ENCODE measurements around the gene FBLN7. TPM values are rescaled to one million over a fixed set of nuclear protein-coding genes. Genes with fewer than 3 reads are reported as not detected.
"Not testable (repeated sequence)": the region's sequence is repeated elsewhere in the genome, so short reads cannot be mapped to it uniquely, and the experiment has no call there.

Gene FBLN7, protein sequence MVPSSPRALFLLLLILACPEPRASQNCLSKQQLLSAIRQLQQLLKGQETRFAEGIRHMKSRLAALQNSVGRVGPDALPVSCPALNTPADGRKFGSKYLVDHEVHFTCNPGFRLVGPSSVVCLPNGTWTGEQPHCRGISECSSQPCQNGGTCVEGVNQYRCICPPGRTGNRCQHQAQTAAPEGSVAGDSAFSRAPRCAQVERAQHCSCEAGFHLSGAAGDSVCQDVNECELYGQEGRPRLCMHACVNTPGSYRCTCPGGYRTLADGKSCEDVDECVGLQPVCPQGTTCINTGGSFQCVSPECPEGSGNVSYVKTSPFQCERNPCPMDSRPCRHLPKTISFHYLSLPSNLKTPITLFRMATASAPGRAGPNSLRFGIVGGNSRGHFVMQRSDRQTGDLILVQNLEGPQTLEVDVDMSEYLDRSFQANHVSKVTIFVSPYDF
- polyA plus RNA-seq (ENCODE audit: insufficient read length in 3 of 3), result 10 to 100 TPM in 2 of 3 donors, 1 to 10 TPM in 1; 9.8 to 13.2 (median 12.5) TPM

DNA sequence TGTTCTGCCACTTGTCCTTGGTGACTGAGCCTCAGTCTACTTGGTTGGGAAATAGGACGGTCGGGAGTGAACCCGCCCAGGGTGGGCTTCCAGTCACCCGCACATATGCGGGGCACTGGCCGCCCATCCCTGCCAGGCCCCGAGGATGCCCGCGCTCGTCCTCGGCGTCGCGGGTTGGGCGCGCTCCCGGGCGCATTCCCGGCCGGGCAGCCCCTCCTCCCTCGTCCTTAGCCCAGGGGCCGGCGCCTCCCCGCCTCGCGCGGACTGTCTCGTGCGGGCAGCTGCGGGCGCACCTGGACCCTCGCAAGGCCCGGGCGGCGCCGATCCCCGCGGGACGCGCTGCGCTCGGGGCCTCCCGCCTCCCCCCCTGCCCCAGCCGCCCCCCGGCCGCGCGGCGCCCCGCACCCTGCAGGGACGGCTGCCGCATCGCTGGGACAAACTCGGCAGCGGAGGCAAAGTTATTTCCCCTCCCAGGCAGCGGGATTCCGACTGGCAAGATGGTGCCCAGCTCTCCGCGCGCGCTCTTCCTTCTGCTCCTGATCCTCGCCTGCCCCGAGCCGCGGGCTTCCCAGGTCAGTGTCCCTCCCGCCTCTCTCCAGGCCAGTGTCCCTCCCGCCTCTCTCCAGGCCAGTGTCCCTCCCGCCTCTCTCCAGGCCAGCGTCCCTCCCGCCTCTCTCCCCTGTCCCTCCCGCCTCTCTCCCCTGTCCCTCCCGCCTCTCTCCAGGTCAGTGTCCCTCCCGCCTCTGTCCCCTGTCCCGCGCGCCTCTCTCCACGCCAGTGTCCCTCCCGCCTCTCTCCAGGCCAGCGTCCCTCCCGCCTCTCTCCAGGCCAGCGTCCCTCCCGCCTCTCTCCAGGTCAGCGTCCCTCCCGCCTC, at the start of gene FBLN7:
TSS of gene FBLN7 (plus strand) at position 227 of the 874 bp plus-strand sequence. CDS start at position 498, 271 bp downstream.
- DNase-seq (ENCODE audit: low read depth in 3 of 3, low spot score in 2 of 3), result no peak

DNA sequence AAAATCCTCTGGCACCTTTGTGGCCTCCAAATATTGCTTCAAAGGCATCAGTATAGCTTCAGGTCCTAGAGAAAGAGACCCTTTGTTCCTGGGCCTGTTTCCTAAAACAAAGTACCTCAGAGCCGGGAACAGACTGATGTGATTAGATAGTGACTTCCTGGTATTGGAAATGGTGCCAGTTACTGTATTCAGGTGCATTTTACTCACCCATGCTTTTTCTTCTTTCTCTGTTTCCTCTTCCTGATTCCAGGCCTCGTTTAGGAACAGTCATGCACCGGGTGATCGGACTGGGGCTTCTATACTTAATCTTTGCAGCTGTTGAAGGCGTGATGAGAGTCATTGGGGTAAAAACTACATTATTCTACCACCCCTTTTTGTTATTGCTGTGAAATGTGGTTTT, 48.8 kb upstream of the FBLN7 start:
- DNase-seq (ENCODE audit: low read depth in 3 of 3, low spot score in 2 of 3), result no peak

DNA sequence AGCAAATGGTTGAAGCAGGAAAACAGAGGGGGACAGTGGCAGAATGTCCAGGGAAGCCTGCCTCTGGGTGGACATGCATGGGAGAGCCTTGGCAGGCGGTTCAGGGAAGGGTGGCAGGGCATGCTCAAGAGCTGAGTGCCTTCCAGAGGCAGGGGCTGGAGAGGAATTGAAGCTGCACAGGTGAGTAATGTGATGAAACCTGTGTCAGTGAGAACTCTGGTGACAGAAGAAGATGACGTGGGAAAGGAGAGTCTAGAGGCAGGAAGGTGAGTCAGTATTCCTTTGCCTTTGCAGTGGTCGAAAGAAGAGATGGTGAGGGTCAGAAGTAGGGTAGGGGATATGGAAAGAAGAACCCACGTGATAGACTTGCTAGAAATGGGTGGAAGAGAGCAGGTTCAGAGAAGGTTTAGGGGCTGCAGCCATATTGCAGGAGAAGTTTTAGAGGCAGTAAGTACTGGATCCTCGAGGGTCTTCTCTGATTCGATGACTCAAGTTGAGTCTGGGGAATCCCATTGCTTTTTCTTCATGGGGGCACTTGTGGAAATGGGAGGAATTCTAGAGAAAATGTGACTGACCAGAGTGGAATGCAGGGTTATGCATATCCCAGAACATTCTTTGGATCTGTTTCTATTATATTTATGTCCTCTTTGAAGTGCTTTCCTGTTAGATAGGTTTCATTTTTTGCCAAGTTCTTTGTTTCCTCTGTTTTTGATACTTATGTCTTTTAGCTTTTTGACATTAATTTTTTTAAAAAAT, 45.7 kb upstream of the FBLN7 start:
- DNase-seq (ENCODE audit: low read depth in 3 of 3, low spot score in 2 of 3), result no peak

DNA sequence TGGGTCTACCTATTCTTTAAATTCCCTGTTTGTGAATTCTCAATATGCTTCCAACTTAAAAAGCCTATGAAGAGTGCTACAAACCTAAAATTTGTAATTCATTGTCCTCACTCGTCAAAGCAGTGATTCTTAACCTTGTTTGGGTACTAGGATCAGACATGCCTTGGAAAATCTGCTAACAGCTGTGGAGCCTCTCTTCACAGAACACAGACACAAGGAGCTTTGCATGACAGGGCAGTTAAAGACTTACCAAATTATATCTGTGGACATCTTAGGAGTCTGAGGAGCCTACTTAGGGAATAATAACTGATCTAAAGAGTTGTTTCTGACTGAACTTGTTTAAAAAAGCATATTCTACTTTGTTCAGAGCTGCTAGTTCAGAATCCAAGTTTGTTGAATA, 45.0 kb upstream of the FBLN7 start:
- no peak for DNase-seq (ENCODE audit: low read depth in 3 of 3, low spot score in 2 of 3)

DNA sequence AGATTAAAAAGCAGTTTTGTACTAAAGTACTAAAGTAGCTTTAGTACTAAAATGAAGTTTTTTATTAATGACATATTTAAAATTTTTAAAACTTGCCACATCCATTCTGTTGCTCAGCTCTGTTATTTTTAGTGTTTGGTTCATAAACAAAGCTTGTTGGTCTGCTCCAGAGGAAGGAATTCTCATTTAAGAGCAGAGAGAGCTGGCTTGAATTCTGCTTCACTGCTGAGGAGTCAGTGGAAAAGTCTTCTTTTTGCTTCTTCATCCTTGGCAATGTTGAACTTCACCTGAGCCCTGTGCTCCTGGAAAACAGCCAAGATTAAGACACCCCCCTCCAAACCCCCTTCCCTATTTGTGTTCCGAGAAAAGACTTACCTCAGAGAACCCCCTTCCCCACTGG, 42.5 kb upstream of the FBLN7 start:
- no peak for DNase-seq (ENCODE audit: low read depth in 3 of 3, low spot score in 2 of 3)

DNA sequence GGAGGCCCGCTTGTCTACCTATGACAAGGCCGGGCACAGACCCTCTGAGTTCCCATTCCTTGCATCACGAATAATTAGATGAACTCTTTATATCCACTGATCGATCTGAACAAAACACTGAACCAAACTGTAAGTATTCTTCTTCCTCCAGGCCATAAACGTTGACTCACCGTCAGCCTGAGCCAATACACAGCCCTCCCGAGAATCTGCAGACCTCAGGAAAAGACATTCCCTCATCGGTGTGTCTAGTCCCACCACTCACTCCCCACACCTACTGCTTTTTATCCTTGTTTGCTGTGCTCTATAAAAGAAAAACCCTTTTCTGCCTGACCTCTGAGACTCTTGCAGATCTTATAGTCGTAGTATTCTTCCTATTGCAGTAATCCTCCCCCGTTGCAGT, 42.1 kb upstream of the FBLN7 start:
- DNase-seq (ENCODE audit: low read depth in 3 of 3, low spot score in 2 of 3), result no peak

DNA sequence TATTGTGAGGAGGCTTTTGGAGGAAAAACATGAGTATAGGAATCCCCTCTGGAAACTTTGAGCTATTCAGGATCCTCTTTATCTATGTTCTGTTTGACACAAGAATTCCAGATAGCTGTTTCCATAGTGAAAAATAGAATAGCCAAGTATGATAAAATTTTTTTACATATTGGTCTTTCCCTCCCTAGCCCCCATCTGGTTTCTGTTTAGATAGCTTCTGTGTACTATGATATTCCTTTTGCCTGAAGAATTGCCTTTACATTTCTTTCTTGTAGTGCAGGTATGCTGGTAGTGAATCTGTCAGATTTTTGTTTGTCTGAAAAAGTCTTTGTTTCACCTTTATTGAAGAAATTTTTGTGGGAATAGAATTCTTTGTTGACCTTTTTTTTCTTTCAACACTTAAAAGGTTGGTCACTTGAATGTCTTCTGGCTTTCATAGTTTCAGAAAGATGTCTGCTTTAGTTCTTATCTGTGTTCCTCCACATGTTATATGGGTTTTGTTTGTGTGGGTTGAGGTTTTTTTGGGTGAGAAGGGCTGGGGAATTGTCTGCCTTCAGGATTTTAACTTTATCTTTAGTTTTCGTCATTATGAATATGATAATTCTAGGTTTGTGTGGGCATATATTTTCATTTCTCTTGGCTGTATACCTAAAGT, 29.9 kb upstream of the FBLN7 start:
- no peak for DNase-seq (ENCODE audit: low read depth in 3 of 3, low spot score in 2 of 3)

DNA sequence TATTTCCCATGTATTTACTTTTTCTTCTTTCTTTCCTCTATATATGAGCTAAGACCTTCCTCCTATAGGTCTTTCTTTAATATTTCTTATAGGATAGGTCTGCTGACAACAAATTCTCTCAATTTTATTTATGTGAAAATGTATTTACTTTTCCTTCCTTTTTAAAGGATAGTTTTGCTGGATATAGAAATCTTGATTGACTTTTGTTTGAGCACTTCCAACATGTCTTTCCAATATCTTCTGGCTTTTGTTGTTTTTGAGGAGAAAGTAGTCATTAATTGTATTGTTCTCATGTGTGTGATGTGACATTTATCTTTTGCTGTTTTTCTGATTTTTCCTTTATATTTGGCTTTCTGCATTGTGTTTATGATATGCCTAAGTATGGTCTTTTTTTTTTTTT, 28.9 kb upstream of the FBLN7 start:
- no peak for DNase-seq (ENCODE audit: low read depth in 3 of 3, low spot score in 2 of 3)

DNA sequence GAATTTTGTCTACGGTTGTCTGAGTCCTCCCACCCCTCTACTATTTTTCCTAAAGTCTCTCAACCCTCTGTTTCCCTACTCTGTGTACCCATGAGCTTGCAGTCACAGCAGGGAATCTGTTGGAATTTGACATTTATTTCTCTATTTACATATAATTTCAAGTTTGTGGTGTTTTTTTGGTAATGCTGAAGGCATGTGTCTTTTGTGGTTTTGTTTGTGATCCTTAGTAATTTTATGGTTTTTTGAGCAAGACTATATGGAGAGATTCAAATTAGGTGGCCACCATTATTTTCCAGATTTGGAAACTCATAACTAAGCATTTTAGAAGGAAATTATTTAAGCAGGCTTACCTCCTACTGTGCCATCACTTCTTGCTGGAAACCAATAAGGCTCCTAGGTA, 27.2 kb upstream of the FBLN7 start:
- no peak for DNase-seq (ENCODE audit: low read depth in 3 of 3, low spot score in 2 of 3)

DNA sequence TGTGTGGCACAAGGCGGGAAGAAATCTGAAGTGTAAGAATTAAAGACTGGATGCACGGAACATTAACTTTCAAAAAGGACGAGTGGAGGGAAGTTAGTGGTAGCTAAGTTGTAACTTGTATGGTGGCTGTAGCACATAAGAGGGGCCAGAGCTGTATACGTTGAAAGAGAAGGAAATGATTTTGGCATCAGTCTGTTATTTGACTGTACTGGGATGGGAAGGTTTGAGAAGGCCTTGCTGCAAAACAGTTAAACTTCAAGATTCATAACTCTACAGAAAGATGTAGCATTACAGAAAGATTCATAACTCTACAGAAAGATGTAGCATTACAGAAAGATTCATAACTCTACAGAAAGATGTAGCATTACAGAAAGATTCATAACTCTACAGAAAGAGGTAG, 24.8 kb upstream of the FBLN7 start:
- not testable (repeated sequence) for DNase-seq (ENCODE audit: low read depth in 3 of 3, low spot score in 2 of 3)

DNA sequence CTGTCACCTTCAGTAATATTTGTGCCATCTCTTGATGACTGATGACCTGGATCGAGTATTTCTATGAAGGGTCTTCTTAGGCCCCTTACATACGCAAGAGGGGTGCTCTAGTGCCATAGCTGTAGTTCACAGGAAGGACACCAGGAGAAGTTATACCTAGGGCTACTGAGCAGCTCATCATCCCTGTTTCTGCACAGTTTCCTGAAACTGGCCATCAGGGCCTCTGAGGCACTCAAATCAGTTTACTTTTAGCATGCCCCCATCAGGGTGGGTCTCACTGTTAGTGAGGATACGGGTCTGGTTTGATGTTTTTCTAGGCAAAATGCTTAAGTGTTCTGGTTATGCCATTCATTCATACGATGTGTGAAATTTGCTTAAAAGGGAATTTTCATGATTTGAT, 20.0 kb upstream of the FBLN7 start:
- DNase-seq (ENCODE audit: low read depth in 3 of 3, low spot score in 2 of 3), result no peak

DNA sequence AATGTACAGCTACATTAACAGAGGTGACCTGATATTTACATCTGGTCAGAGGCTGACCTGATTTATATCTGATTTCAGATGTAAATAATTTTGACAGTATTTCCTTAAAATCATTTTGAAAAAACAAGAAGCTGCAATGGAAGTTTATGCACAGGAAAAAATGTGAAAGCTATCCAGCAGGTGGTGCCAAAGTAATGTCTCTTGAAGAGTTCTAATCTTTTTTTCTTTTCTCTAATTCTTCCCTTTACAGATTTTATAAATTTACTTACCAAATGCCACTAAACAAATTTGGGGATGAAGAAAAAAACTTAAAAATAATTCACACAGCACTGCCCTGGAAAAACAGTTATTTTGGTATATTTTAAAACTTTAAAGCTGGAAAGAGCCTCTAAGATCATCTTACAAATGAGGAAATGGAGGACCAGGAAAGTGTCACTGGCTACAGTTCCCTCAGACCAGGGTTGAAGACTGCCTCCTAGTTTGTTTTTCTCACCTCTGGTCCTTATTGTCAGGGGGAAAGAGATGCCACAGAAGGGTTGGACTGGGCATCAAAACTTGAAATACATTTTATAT, 16.4 kb upstream of the FBLN7 start:
- no peak for DNase-seq (ENCODE audit: low read depth in 3 of 3, low spot score in 2 of 3)

DNA sequence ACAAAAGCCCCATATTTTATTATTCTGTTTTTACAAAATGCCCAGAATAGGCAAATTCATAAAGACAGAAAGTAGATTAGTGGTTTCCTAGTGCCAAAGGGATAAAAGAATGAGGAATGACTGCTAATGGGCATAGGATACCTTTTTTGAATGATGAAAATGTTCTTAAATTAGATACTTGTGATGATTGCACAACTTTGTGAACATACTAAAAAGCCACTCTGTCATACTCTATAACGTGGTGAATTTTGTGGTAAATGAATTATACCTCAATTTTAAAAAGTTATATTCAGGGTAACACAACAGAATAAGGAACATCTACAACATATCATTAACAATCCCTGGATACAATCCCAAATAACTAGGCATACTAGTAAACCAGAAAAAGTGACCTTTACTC, 9.1 kb upstream of the FBLN7 start:
- no peak for DNase-seq (ENCODE audit: low read depth in 3 of 3, low spot score in 2 of 3)

DNA sequence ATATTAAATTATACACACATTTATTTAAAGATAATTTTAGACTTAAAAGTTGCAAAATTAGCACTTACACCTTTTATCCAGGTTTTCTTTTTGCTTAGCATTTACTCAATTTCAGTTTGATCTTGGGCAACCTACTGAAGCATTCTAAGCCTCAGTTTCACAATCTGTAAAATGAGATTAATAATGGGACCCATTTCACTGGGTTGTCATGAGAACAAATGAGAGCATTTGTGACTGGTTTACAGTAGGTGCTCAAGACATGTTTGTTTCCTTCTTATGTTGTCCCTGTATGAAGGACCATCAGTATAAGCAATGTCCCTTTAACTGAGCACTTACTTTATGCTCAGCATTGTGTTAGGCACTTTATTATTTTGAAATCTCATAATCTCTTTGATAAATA, 4.8 kb upstream of the FBLN7 start:
- no peak for DNase-seq (ENCODE audit: low read depth in 3 of 3, low spot score in 2 of 3)

DNA sequence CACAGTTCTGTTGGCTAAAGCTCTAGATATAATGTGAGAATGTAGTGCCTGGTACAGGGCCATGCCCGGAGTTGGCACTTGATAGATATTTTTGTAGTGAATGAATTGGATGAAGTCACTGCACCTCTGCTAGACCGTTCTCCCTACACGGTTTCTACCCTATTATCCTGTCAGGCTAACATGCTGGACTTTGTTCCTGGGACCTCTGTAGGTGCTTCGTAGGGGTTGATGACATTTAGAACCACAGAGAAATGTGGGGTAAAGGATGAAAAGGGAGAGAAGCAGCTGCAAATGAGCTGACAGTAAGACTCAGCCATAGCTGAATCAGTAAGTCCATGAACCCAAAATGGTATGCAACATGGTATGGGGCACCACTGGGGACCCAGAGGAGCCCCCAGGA, 4.1 kb upstream of the FBLN7 start:
- DNase-seq (ENCODE audit: low read depth in 3 of 3, low spot score in 2 of 3), result no peak

DNA sequence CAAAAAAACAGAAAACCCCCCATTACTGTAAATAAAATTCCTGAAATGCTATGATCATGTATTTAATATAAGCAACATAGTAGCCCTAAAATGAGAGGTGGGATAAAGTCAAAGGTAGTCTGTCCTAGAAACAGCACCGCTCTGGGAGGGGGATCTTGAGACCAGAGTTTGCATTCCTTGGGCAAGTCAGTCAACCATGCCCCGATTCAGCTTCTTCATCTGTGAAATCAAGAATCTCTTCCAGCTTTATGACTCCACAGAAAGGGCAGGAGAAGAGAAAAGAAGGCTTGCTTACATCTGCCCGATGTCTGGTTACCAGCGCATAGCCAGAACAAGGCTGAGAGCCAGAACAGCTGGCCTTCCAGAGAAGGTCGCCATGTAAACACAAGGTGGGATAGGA, 2.1 kb upstream of the FBLN7 start:
- DNase-seq (ENCODE audit: low read depth in 3 of 3, low spot score in 2 of 3), result no peak

DNA sequence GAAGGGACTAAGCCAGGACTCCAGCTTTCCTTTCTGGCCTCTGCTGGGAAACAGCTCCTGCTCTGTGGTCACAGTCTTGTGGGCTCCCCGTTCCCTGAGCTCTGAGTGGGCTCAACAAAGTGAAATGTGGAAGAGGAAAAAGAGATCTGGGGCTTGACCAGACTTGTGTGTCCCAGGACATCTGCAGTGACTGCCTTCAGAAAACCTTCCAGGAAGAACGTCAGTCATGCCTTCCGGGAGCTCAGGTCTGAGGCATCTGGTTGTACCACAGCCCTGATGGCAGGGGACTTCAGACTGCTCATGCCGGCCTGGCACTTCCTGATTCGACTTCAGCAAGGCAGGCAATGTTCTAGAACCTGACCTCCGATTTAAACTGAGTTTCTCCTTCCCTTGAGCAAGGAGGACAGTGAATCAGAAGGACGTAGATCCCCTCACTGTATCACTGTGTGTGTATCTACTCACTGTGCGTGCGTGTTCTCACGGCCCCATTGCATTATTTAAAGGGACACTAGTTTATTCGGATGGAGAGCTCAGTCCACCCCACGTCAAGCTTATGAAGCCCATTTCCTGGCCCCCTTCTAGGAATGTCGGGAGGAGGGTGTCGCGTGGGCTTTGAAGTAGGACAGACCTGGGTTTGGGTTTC, 548 bp upstream of the FBLN7 start:
- no peak for DNase-seq (ENCODE audit: low read depth in 3 of 3, low spot score in 2 of 3)

DNA sequence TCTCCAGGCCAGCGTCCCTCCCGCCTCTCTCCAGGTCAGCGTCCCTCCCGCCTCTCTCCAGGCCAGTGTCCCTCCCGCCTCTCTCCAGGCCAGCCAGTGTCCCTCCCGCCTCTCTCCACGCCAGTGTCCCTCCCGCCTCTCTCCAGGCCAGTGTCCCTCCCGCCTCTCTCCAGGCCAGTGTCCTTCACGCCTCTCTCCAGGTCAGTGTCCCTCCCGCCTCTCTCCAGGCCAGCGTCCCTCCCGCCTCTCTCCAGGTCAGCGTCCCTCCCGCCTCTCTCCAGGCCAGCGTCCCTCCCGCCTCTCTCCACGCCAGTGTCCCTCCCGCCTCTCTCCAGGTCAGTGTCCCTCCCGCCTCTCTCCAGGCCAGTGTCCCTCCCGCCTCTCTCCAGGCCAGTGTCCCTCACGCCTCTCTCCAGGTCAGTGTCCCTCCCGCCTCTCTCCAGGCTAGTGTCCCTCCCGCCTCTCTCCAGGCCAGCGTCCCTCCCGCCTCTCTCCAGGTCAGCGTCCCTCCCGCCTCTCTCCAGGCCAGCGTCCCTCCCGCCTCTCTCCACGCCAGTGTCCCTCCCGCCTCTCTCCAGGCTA, 939 bp downstream of the FBLN7 start:
- DNase-seq (ENCODE audit: low read depth in 3 of 3, low spot score in 2 of 3), result not testable (repeated sequence)

DNA sequence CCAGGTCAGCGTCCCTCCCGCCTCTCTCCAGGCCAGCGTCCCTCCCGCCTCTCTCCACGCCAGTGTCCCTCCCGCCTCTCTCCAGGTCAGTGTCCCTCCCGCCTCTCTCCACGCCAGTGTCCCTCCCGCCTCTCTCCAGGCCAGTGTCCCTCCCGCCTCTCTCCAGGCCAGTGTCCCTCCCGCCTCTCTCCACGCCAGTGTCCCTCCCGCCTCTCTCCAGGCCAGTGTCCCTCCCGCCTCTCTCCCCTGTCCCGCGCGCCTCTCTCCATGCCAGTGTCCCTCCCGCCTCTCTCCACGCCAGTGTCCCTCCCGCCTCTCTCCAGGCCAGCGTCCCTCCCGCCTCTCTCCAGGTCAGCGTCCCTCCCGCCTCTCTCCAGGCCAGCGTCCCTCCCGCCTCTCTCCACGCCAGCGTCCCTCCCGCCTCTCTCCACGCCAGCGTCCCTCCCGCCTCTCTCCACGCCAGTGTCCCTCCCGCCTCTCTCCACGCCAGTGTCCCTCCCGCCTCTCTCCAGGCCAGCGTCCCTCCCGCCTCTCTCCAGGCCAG, 1.5 kb downstream of the FBLN7 start:
- DNase-seq (ENCODE audit: low read depth in 3 of 3, low spot score in 2 of 3), result not testable (repeated sequence)
